EL (cell line): Measurements from ENCODE around the gene KIZ.
"Not testable (repeated sequence)": the region's sequence is repeated elsewhere in the genome, so short reads cannot be mapped to it uniquely, and the experiment has no call there.

Experiments used
- DNase-seq: peaks from one replicate; pipeline ENCODE4 v3.0.0-alpha.2; 2016

Gene KIZ

GRCh38 chr20:21139881-21140566 is 14.1 kb downstream of the KIZ start:
- no peak for DNase-seq

GRCh38 chr20:21141825-21142224 is 15.9 kb downstream of the KIZ start:
- no peak for DNase-seq

- no peak for DNase-seq
Observed at GRCh38 chr20:21143194-21143890, 17.5 kb downstream of the KIZ start.

- no peak for DNase-seq
Observed at GRCh38 chr20:21145424-21145823, 19.5 kb downstream of the KIZ start.

GRCh38 chr20:21146215-21146614 is 20.3 kb downstream of the KIZ start:
- DNase-seq: no peak

GRCh38 chr20:21147593-21147992 is 21.7 kb downstream of the KIZ start:
- DNase-seq: peak; percentile 38

- DNase-seq: no peak
Observed at GRCh38 chr20:21149344-21149743, 23.5 kb downstream of the KIZ start.

- DNase-seq: no peak
Observed at GRCh38 chr20:21151791-21152190, 25.9 kb downstream of the KIZ start.

GRCh38 chr20:21154692-21155091 is 28.8 kb downstream of the KIZ start:
- DNase-seq: no peak

GRCh38 chr20:21155268-21155667 is 29.4 kb downstream of the KIZ start:
- DNase-seq: no peak

- DNase-seq: peak; percentile 71
Observed at GRCh38 chr20:21156266-21156665, 30.4 kb downstream of the KIZ start.

- no peak for DNase-seq
Observed at GRCh38 chr20:21157006-21157405, 31.1 kb downstream of the KIZ start.

- DNase-seq: no peak
Observed at GRCh38 chr20:21159658-21160380, 33.9 kb downstream of the KIZ start.

GRCh38 chr20:21161926-21162325 is 36.0 kb downstream of the KIZ start:
- DNase-seq: no peak

GRCh38 chr20:21162631-21163030 is 36.7 kb downstream of the KIZ start:
- DNase-seq: no peak

- peak; percentile 17 for DNase-seq
Observed at GRCh38 chr20:21166801-21167200, 40.9 kb downstream of the KIZ start.

GRCh38 chr20:21167261-21167660 is 41.4 kb downstream of the KIZ start:
- DNase-seq: no peak

- not testable (repeated sequence) for DNase-seq
Observed at GRCh38 chr20:21168061-21168460, 42.2 kb downstream of the KIZ start.

GRCh38 chr20:21172626-21173025 is 46.7 kb downstream of the KIZ start:
- DNase-seq: no peak

GRCh38 chr20:21173485-21173884 is 47.6 kb downstream of the KIZ start:
- DNase-seq: peak; percentile 4

- DNase-seq: no peak
Observed at GRCh38 chr20:21174516-21175239, 48.8 kb downstream of the KIZ start.

GRCh38 chr20:21175433-21175832 is 49.6 kb downstream of the KIZ start:
- DNase-seq: no peak

GRCh38 chr20:21177767-21178166 is 51.9 kb downstream of the KIZ start:
- DNase-seq: no peak
